NCI-H2196 treated with DMSO at 0.1 percent for 48 hours (cell line): ENCODE results near the gene KCNN2.

Experiments used
- DNase-seq: peaks from one replicate; lab custom pipeline; 2025; ENCODE audit not compliant: unreplicated experiment; lab: John Stamatoyannopoulos, UW

KCNN2 gene

GRCh38 chr5:114500756-114501155 lies 138.9 kb downstream of the KCNN2 start:
- DNase-seq, result no peak

GRCh38 chr5:114504560-114504959 lies 142.7 kb downstream of the KCNN2 start:
- DNase-seq, result no peak

- no peak for DNase-seq
Measured at GRCh38 chr5:114524221-114524620, 162.4 kb downstream of the KCNN2 start.

GRCh38 chr5:114544561-114544960 lies 182.7 kb downstream of the KCNN2 start:
- no peak for DNase-seq
